WTC11 (cell line): ENCODE measurements around the gene HSD11B1L. TPM values are rescaled to one million over a fixed set of nuclear protein-coding genes. Genes with fewer than 3 reads are reported as not detected.

Experiments
- ATAC-seq: fragments of 200-7000 bp; cut with Tn5 transposase; 2 replicates; pipeline ENCODE4 v1.10.0; 2021; ENCODE audit warnings: mild to moderate bottlenecking, moderate library complexity
- CTCF ChIA-PET: fragments of 300-600 bp; sonication (Branson Sonifier 250); formaldehyde crosslinking; loops from one replicate; lab custom pipeline; 2021; ENCODE audit warnings: antibody characterized with exemption; lab: Charles Lee
- POLR2A ChIA-PET: fragments of 350-600 bp; sonication (Branson Sonifier 250); formaldehyde crosslinking; loops from one replicate; lab custom pipeline; 2021; ENCODE audit warnings: antibody characterized with exemption; lab: Charles Lee
- DNase-seq: peaks from one replicate; pipeline ENCODE4 v3.0.0; 2021; ENCODE audit warnings: low spot score
- H3K27ac Mint-ChIP-seq: 2 replicates; pipeline ENCODE4 v1.8.0; 2021; ENCODE audit warnings: mixed read lengths
- H3K27me3 Mint-ChIP-seq: 2 replicates; pipeline ENCODE4 v1.8.0; 2021; ENCODE audit warnings: low read depth, mild to moderate bottlenecking, moderate library complexity, mixed read lengths
- H3K36me3 Mint-ChIP-seq: 2 replicates; pipeline ENCODE4 v1.8.0; 2021; ENCODE audit warnings: mixed read lengths
- H3K4me1 Mint-ChIP-seq: 2 replicates; pipeline ENCODE4 v1.8.0; 2022; ENCODE audit warnings: mixed read lengths
- H3K4me3 Mint-ChIP-seq: 2 replicates; pipeline ENCODE4 v1.8.0; 2021; ENCODE audit warnings: mild to moderate bottlenecking, moderate library complexity, mixed read lengths
- H3K9me3 Mint-ChIP-seq: 2 replicates; pipeline ENCODE4 v1.8.0; 2021; ENCODE audit warnings: mixed read lengths
- AFF4 ChIP-seq: sonication (generic); formaldehyde crosslinking; IDR thresholded peaks from 2 replicates; pipeline ENCODE4 v1.8.1; 2023; ENCODE audit warnings: mild to moderate bottlenecking, missing genetic modification reagents, borderline replicate concordance
- ATF2 ChIP-seq: sonication (generic); formaldehyde crosslinking; IDR thresholded peaks from 2 replicates; pipeline ENCODE4 v1.8.1; 2022; ENCODE audit warnings: low read depth, missing genetic modification reagents, borderline replicate concordance
- CDX4 ChIP-seq: fragments of 250-450 bp; sonication (Bioruptor Pico); IDR thresholded peaks from 2 replicates; pipeline ENCODE4 v1.9.0; 2021; ENCODE audit warnings: moderate library complexity, mild to moderate bottlenecking, inconsistent platforms, borderline replicate concordance
- EMX1 ChIP-seq: fragments of 250-450 bp; sonication (Bioruptor Pico); IDR thresholded peaks from 2 replicates; pipeline ENCODE4 v1.8.0; 2021; ENCODE audit warnings: mild to moderate bottlenecking
- ERG ChIP-seq: fragments of 250-450 bp; sonication (Bioruptor Pico); IDR thresholded peaks from 2 replicates; pipeline ENCODE4 v1.8.0; 2021; ENCODE audit warnings: mild to moderate bottlenecking
- FOXP1 ChIP-seq: sonication (generic); formaldehyde crosslinking; IDR thresholded peaks from 2 replicates; pipeline ENCODE4 v1.8.0; 2022; ENCODE audit warnings: missing genetic modification reagents, mild to moderate bottlenecking, moderate library complexity, borderline replicate concordance
- JAZF1 ChIP-seq: fragments of 250-450 bp; sonication (Bioruptor Pico); IDR thresholded peaks from 2 replicates; pipeline ENCODE4 v1.9.0; 2021; ENCODE audit warnings: moderate library complexity, mild to moderate bottlenecking, inconsistent platforms
- MLX ChIP-seq: sonication (generic); formaldehyde crosslinking; IDR thresholded peaks from 2 replicates; pipeline ENCODE4 v1.8.1; 2023; ENCODE audit warnings: mild to moderate bottlenecking, missing genetic modification reagents, moderate library complexity
- NFE2L1 ChIP-seq: sonication (generic); formaldehyde crosslinking; IDR thresholded peaks from 2 replicates; pipeline ENCODE4 v1.8.1; 2023; ENCODE audit warnings: missing genetic modification reagents
- PRRX2 ChIP-seq: fragments of 250-450 bp; sonication (Bioruptor Pico); IDR thresholded peaks from 2 replicates; pipeline ENCODE4 v1.8.0; 2021; ENCODE audit warnings: mild to moderate bottlenecking
- SMAD3 ChIP-seq: sonication (generic); formaldehyde crosslinking; IDR thresholded peaks from 2 replicates; pipeline ENCODE4 v1.8.0; 2022; ENCODE audit warnings: missing genetic modification reagents, mild to moderate bottlenecking, borderline replicate concordance
- SP1 ChIP-seq: sonication (generic); formaldehyde crosslinking; conservative IDR thresholded peaks from 2 replicates; pipeline ENCODE4 v1.8.1; 2022; ENCODE audit warnings: missing genetic modification reagents
- TCF7 ChIP-seq: sonication (generic); formaldehyde crosslinking; IDR thresholded peaks from 2 replicates; pipeline ENCODE4 v1.8.0; 2022; ENCODE audit warnings: mild to moderate bottlenecking, low read depth, missing genetic modification reagents, moderate library complexity
- ZBTB43 ChIP-seq: sonication (generic); formaldehyde crosslinking; IDR thresholded peaks from 2 replicates; pipeline ENCODE4 v1.8.1; 2023; ENCODE audit warnings: mild to moderate bottlenecking, missing genetic modification reagents
- ZNF138 ChIP-seq: sonication (generic); formaldehyde crosslinking; conservative IDR thresholded peaks from 2 replicates; pipeline ENCODE4 v1.8.1; 2022; ENCODE audit warnings: mild to moderate bottlenecking, moderate library complexity, missing genetic modification reagents
- ZNF232 ChIP-seq: sonication (generic); formaldehyde crosslinking; IDR thresholded peaks from 2 replicates; pipeline ENCODE4 v1.8.0; 2022; ENCODE audit warnings: mild to moderate bottlenecking, missing genetic modification reagents
- ZNF512 ChIP-seq: sonication (generic); formaldehyde crosslinking; IDR thresholded peaks from 2 replicates; pipeline ENCODE4 v1.8.1; 2022; ENCODE audit warnings: missing genetic modification reagents, borderline replicate concordance
- ZNF532 ChIP-seq: fragments of 250-450 bp; sonication (Bioruptor Pico); IDR thresholded peaks from 2 replicates; pipeline ENCODE4 v1.9.0; 2021; ENCODE audit warnings: mild to moderate bottlenecking, borderline replicate concordance
- total RNA-seq: library from RNA; stranded (reverse); gene quantifications from 3 replicates; pipeline ENCODE4 v1.2.3, GENCODE V29; 2021

The HSD11B1L gene
- total RNA-seq, 1 experiment from 2014 or later: 11.8 TPM

- H3K27ac Mint-ChIP-seq: no peak overlapping the region
- H3K9me3 Mint-ChIP-seq: no peaks in the 10 kb centered on the region
- ChIA-PET POLR2A (interaction anchor here (0.7 kb wide), 1 partner anchor 25 kb away, joined by 5 read pairs; no protein-coding TSS in a partner anchor), CTCF (interaction anchor here (1.1 kb wide), 1 partner anchor 28 kb away, joined by 3 read pairs; no protein-coding TSS in a partner anchor)
- H3K4me3 Mint-ChIP-seq: no peak overlapping the region
- no peak for DNase-seq
- ATAC-seq: no peak
- TF ChIP-seq MLX (no peak), FOXP1 (CRISPR knock-in tag) (no peak), EMX1 (CRISPR knock-in tag) (no peak), SP1 (CRISPR knock-in tag) (no peak), NFE2L1 (CRISPR knock-in tag) (no peak), ZNF512 (CRISPR knock-in tag) (no peak), SMAD3 (CRISPR knock-in tag) (no peak), ZBTB43 (CRISPR knock-in tag) (no peak), ZNF232 (no peak), ERG (CRISPR knock-in tag) (no peak), AFF4 (CRISPR knock-in tag) (no peak), ZNF138 (CRISPR knock-in tag) (no peak), PRRX2 (CRISPR knock-in tag) (no peak), ZNF532 (CRISPR knock-in tag) (no peak), JAZF1 (no peak), CDX4 (CRISPR knock-in tag) (no peak), ATF2 (CRISPR knock-in tag) (no peak), TCF7 (CRISPR knock-in tag) (no peak)
- H3K4me1 Mint-ChIP-seq: peaks cover 16% of the 10 kb centered on the region
- no peaks in the 10 kb centered on the region for H3K27me3 Mint-ChIP-seq
- H3K36me3 Mint-ChIP-seq: peaks cover 49% of the 10 kb centered on the region
These were observed 34.0 kb downstream of the HSD11B1L start for GRCh38 chr19:5714816-5715215.
